ENCODE measurements around the gene CREB5.

DNA sequence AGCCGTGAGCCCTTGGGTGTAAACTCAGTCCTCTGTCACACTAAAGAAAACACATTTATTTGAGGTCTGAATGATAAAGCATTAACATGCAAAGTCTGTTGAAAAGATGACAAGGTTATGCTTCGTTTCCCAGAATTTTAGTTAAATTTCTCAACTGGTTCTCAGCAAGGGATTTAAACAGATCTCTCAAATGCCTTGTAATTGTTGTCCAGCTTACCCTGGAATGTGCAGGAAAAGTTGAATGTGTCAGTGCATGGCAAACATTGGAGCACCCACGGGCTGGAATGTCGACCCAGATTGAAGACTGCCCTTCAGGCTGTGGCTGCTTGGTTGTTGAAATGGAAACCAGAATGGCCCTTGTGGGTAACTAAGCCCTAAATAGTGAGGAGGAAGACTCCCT is 354.0 kb downstream of the CREB5 start:
- TF ChIP-seq GATA2 (IDR thresholded peaks at IDR 0.05; ENCODE audit: low read depth, low read length) (no peak), GATA3 (IDR thresholded peaks at IDR 0.05; ENCODE audit: low read depth, low read length) (no peak)

All from SH-SY5Y (cell line).